Sigmoid colon (tissue), 7 donors: Measurements from ENCODE around the gene NEURL1. TPM values are rescaled to one million over a fixed set of nuclear protein-coding genes. Genes with fewer than 3 reads are reported as not detected.

Experiments
- DNase-seq: peaks from one replicate; pipeline ENCODE4 v3.0.0-alpha.2; 2019
- H3K27ac ChIP-seq, 4 donors: fragments of 200-600 bp; sonication (generic); one replicate each; pipeline ENCODE4 v1.5.1; 2016 to 2019; ENCODE audit warnings: mild to moderate bottlenecking in 1 of 4
- H3K27me3 ChIP-seq, 3 donors: fragments of 200-600 bp; sonication (generic); one replicate each; pipeline ENCODE4 v1.5.1; 2019; ENCODE audit warnings: mild to moderate bottlenecking in 1 of 3
- H3K36me3 ChIP-seq, 4 donors: fragments of 200-600 bp; sonication (generic); one replicate each; pipeline ENCODE4 v1.5.1; 2016 to 2019
- H3K4me1 ChIP-seq, 4 donors: fragments of 200-600 bp; sonication (generic); one replicate each; pipeline ENCODE4 v1.5.1; 2017 to 2019
- H3K4me3 ChIP-seq, 4 donors: fragments of 200-600 bp; sonication (generic); one replicate each; pipeline ENCODE4 v1.5.1; 2017 to 2019; ENCODE audit warnings: mild to moderate bottlenecking in 2 of 4, moderate library complexity in 1 of 4
- H3K9me3 ChIP-seq, 4 donors: fragments of 200-600 bp in 3 of 4; sonication (generic) in 3 of 4; one replicate each; pipeline versions ENCODE4 v1.5.1 to v1.6.1; 2013 to 2019
- EP300 ChIP-seq, 4 donors: sonication (generic); formaldehyde crosslinking; IDR thresholded peaks; one replicate each; pipeline ENCODE4 v1.6.1; 2017; ENCODE audit warnings: antibody characterized with exemption in 4 of 4
- POLR2A ChIP-seq, 2 donors: fragments of 450-650 bp; IDR thresholded peaks; one replicate each; pipeline ENCODE4 v1.6.1; 2016; ENCODE audit warnings: antibody characterized with exemption in 2 of 2, mild to moderate bottlenecking in 2 of 2, moderate library complexity in 2 of 2
- POLR2AphosphoS5 ChIP-seq, 4 donors: sonication (generic); formaldehyde crosslinking; IDR thresholded peaks; one replicate each; pipeline ENCODE4 v1.6.1; 2017; ENCODE audit warnings: antibody characterized with exemption in 4 of 4
- WGBS, 2 donors: extraction: QIAGEN DNeasy Blood & Tissue Kit; methylation state at CpG; one replicate each; pipeline ENCODE4 v1.1.7; 2013; 5-methylcytosine and 5-hydroxymethylcytosine counted together
- intact Hi-C: fragments of 100-400 bp; cut with DNase I; formaldehyde crosslinking; loops from one replicate; pipeline ENCODE4 v1.15.1; 2023
- polyA plus RNA-seq, 3 donors: library from polyadenylated mRNA; stranded (reverse); fragments of 200-250 nt; gene quantifications; one replicate each; pipeline ENCODE4 v1.2.3, GENCODE V29; 2013
- total RNA-seq, 4 donors: library from RNA; depleted of rRNA; stranded (reverse); fragments of >200 nt; gene quantifications; one replicate each; pipeline ENCODE4 v1.1.0, GENCODE V29; 2016
- TF ChIP-seq, protein P1 (sequence below), 4 experiments: fragments of 450-650 bp in 3 of 4; fragments of 200-600 bp in 1 of 4; IDR thresholded peaks; one replicate each; pipeline ENCODE4 v1.5.1; 2016 to 2019; ENCODE audit warnings: antibody characterized with exemption in 4 of 4, mild to moderate bottlenecking in 3 of 4, moderate library complexity in 2 of 4
- donor health status: healthy with polysubstance abuse.
- donor health status: Bipolar disorder and iron deficiency.
- donor health status: healthy.

The NEURL1 gene
- total and polyA plus RNA-seq, 7 donors: 0.41 to 54.1 (median 15.3) TPM; not detected in 1

GRCh38 chr10:103576076-103576471 is 82.6 kb downstream of the NEURL1 start:
- intact Hi-C loops: no loop called here
- no peak overlapping the region for H3K27ac ChIP-seq
- H3K4me1 ChIP-seq: peaks cover 0 to 9% (median 7%) of the 10 kb centered on the region in 4 donors
- no peak for DNase-seq
- no peak for TF ChIP-seq POLR2A (IDR thresholded peaks at IDR 0.05)
- TF ChIP-seq, protein P1, sequence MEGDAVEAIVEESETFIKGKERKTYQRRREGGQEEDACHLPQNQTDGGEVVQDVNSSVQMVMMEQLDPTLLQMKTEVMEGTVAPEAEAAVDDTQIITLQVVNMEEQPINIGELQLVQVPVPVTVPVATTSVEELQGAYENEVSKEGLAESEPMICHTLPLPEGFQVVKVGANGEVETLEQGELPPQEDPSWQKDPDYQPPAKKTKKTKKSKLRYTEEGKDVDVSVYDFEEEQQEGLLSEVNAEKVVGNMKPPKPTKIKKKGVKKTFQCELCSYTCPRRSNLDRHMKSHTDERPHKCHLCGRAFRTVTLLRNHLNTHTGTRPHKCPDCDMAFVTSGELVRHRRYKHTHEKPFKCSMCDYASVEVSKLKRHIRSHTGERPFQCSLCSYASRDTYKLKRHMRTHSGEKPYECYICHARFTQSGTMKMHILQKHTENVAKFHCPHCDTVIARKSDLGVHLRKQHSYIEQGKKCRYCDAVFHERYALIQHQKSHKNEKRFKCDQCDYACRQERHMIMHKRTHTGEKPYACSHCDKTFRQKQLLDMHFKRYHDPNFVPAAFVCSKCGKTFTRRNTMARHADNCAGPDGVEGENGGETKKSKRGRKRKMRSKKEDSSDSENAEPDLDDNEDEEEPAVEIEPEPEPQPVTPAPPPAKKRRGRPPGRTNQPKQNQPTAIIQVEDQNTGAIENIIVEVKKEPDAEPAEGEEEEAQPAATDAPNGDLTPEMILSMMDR (IDR thresholded peaks at IDR 0.05): no peak
- no peak for TF ChIP-seq EP300 (IDR thresholded peaks at IDR 0.05)
- no peak for TF ChIP-seq POLR2AphosphoS5 (IDR thresholded peaks at IDR 0.05)
- no peaks in the 10 kb centered on the region for H3K9me3 ChIP-seq
- no peak overlapping the region for H3K4me3 ChIP-seq
- no peaks in the 10 kb centered on the region for H3K36me3 ChIP-seq
- peaks cover 0 to 37% (median 7%) of the 10 kb centered on the region in 3 donors for H3K27me3 ChIP-seq
- 92 to 98% methylated on average over 1 of the region's 1 CpG for WGBS, 2 donors

GRCh38 chr10:103576862-103577261 is 83.4 kb downstream of the NEURL1 start:
- Histone ChIP-seq H3K27ac (no peak overlapping the region), H3K36me3 (no peaks in the 10 kb centered on the region), H3K27me3 (peaks cover 5 to 42% (median 7%) of the 10 kb centered on the region in 3 donors), H3K4me1 (peaks cover 0 to 9% (median 7%) of the 10 kb centered on the region in 4 donors), H3K4me3 (no peak overlapping the region), H3K9me3 (no peaks in the 10 kb centered on the region)
- DNase-seq: no peak
- WGBS, 2 donors: 8 to 29% methylated on average over 2 of the region's 2 CpGs
- intact Hi-C loops: no loop called here
- TF ChIP-seq EP300 (IDR thresholded peaks at IDR 0.05): no peak
- TF ChIP-seq POLR2AphosphoS5 (IDR thresholded peaks at IDR 0.05): no peak
- TF ChIP-seq, protein P1 (IDR thresholded peaks at IDR 0.05): no peak
- TF ChIP-seq POLR2A (IDR thresholded peaks at IDR 0.05): no peak

- TF ChIP-seq POLR2A (IDR thresholded peaks at IDR 0.05) (no peak), POLR2AphosphoS5 (IDR thresholded peaks at IDR 0.05) (no peak), EP300 (IDR thresholded peaks at IDR 0.05) (no peak)
- TF ChIP-seq, protein P1 (IDR thresholded peaks at IDR 0.05): no peak
- H3K4me3 ChIP-seq: no peak overlapping the region
- H3K27ac ChIP-seq: no peak overlapping the region
- WGBS, 2 donors: 17 to 58% methylated on average over 15 of the region's 15 CpGs
- H3K4me1 ChIP-seq: peaks cover 0 to 9% (median 7%) of the 10 kb centered on the region in 4 donors
- peaks cover 7 to 49% (median 13%) of the 10 kb centered on the region in 3 donors for H3K27me3 ChIP-seq
- H3K9me3 ChIP-seq: no peaks in the 10 kb centered on the region
- intact Hi-C loops: no loop called here
- no peak for DNase-seq
- H3K36me3 ChIP-seq: no peaks in the 10 kb centered on the region
Observed at GRCh38 chr10:103578782-103579382, 85.4 kb downstream of the NEURL1 start.

GRCh38 chr10:103580011-103580410 is 86.5 kb downstream of the NEURL1 start:
- H3K36me3 ChIP-seq: no peaks in the 10 kb centered on the region
- peaks cover 11 to 51% (median 20%) of the 10 kb centered on the region in 3 donors for H3K27me3 ChIP-seq
- no peak for DNase-seq
- H3K4me3 ChIP-seq: no peak overlapping the region
- peaks cover 0 to 16% (median 10%) of the 10 kb centered on the region in 4 donors for H3K4me1 ChIP-seq
- no peak overlapping the region for H3K27ac ChIP-seq
- 89 to 92% methylated on average over 7 of the region's 7 CpGs for WGBS, 2 donors
- intact Hi-C loops: no loop called here
- no peak for TF ChIP-seq POLR2AphosphoS5 (IDR thresholded peaks at IDR 0.05)
- TF ChIP-seq, protein P1 (IDR thresholded peaks at IDR 0.05): no peak
- no peak for TF ChIP-seq EP300 (IDR thresholded peaks at IDR 0.05)
- TF ChIP-seq POLR2A (IDR thresholded peaks at IDR 0.05): no peak
- no peaks in the 10 kb centered on the region for H3K9me3 ChIP-seq
